Peyer's patch (tissue), 4 donors: ENCODE measurements around the gene ALX3. TPM values are rescaled to one million over a fixed set of nuclear protein-coding genes. Genes with fewer than 3 reads are reported as not detected.

Source experiments
- DNase-seq, 3 donors: peaks; one replicate each; pipeline ENCODE4 v3.0.0-alpha.2; 2017 to 2019
- H3K27ac ChIP-seq, 4 donors: fragments of 200-600 bp; sonication (generic); one replicate each; pipeline ENCODE4 v1.5.1; 2016 to 2019
- H3K27me3 ChIP-seq, 2 donors: fragments of 200-600 bp; sonication (generic); one replicate each; pipeline ENCODE4 v1.5.1; 2019
- H3K36me3 ChIP-seq, 3 donors: fragments of 200-600 bp; sonication (generic); one replicate each; pipeline ENCODE4 v1.5.1; 2016 to 2019
- H3K4me1 ChIP-seq, 4 donors: fragments of 200-600 bp; sonication (generic); one replicate each; pipeline ENCODE4 v1.5.1; 2016 to 2019
- H3K4me3 ChIP-seq, 4 donors: fragments of 200-600 bp; sonication (generic); 1 replicate in 3 of 4; 2 replicates in 1 of 4; pipeline ENCODE4 v1.5.1; 2016 to 2019; ENCODE audit warnings: mild to moderate bottlenecking in 1 of 4
- H3K9me3 ChIP-seq, 4 donors: fragments of 200-600 bp; sonication (generic); one replicate each; pipeline ENCODE4 v1.5.1; 2016 to 2019; ENCODE audit warnings: mild to moderate bottlenecking in 1 of 4
- CTCF ChIP-seq, 6 experiments: fragments of 450-650 bp in 4 of 6; fragments of 200-600 bp in 2 of 6; sonication (generic) in 1 of 6; IDR thresholded peaks; one replicate each; pipeline ENCODE4 v1.5.1; 2017 to 2019; ENCODE audit warnings: antibody characterized with exemption in 6 of 6, mild to moderate bottlenecking in 3 of 6, moderate library complexity in 1 of 6
- POLR2A ChIP-seq, 2 donors: fragments of 450-650 bp; IDR thresholded peaks; one replicate each; pipeline ENCODE4 v1.5.1; 2017; ENCODE audit warnings: antibody characterized with exemption in 2 of 2, mild to moderate bottlenecking in 2 of 2, moderate library complexity in 2 of 2
- total RNA-seq, 4 donors: library from RNA; depleted of rRNA; stranded (reverse); fragments of >200 nt; gene quantifications; one replicate each; pipeline ENCODE4 v1.1.0, GENCODE V29; 2016

Gene ALX3
- total RNA-seq, 4 donors from 2014 or later: not detected

DNA sequence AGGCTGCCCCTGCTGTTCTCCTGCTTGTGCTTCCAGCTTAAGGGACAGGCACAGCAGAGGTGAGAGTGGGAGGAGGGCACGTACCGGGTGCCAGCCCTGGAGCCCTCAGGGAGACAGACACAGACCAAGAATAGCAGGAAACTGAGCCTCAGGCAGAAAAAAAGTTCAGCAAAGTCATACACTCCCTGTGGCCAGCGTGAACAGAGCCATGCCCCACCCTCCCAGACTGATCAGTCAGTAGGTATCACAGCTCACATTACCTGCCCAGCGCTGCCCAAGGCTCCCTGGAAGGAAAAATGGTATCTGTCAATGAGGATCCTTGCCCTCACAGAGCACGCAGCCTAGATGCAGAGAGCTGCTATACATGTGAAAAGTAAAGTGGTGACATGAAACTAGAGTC is 43.1 kb upstream of the ALX3 start:
- Histone ChIP-seq H3K4me1 (no peaks in the 10 kb centered on the region), H3K4me3 (no peak overlapping the region), H3K9me3 (no peaks in the 10 kb centered on the region), H3K36me3 (no peaks in the 10 kb centered on the region), H3K27ac (no peak overlapping the region), H3K27me3 (no peaks in the 10 kb centered on the region)
- TF ChIP-seq POLR2A (IDR thresholded peaks at IDR 0.05) (no peak), CTCF (IDR thresholded peaks at IDR 0.05) (no peak)
- no peak for DNase-seq

GRCh38 chr1:110112656-110113055 is 42.2 kb upstream of the ALX3 start:
- TF ChIP-seq CTCF (IDR thresholded peaks at IDR 0.05) (no peak), POLR2A (IDR thresholded peaks at IDR 0.05) (no peak)
- Histone ChIP-seq H3K4me3 (no peak overlapping the region), H3K27me3 (no peaks in the 10 kb centered on the region), H3K4me1 (no peaks in the 10 kb centered on the region), H3K36me3 (no peaks in the 10 kb centered on the region), H3K9me3 (no peaks in the 10 kb centered on the region), H3K27ac (no peak overlapping the region)
- no peak for DNase-seq

GRCh38 chr1:110112143-110112542 is 41.7 kb upstream of the ALX3 start, which contains the start of gene UBL4B:
TSS of gene UBL4B (plus strand) at chr1:110112443. CDS start at chr1:110112535, 92 bp downstream.
- no peaks in the 10 kb centered on the region for H3K4me1 ChIP-seq
- no peaks in the 10 kb centered on the region for H3K9me3 ChIP-seq
- H3K27me3 ChIP-seq: no peaks in the 10 kb centered on the region
- TF ChIP-seq POLR2A (IDR thresholded peaks at IDR 0.05): no peak
- no peak for TF ChIP-seq CTCF (IDR thresholded peaks at IDR 0.05)
- no peak for DNase-seq
- H3K36me3 ChIP-seq: no peaks in the 10 kb centered on the region
- no peak within 1 kb of the TSS for H3K4me3 ChIP-seq
- H3K27ac ChIP-seq: no peak within 1 kb of the TSS

- Histone ChIP-seq H3K27me3 (no peaks in the 10 kb centered on the region), H3K4me1 (no peaks in the 10 kb centered on the region), H3K36me3 (no peaks in the 10 kb centered on the region), H3K4me3 (no peak overlapping the region), H3K9me3 (no peaks in the 10 kb centered on the region), H3K27ac (no peak overlapping the region)
- TF ChIP-seq CTCF (IDR thresholded peaks at IDR 0.05) (no peak), POLR2A (IDR thresholded peaks at IDR 0.05) (no peak)
- no peak for DNase-seq
Measured at GRCh38 chr1:110111081-110111480, 40.6 kb upstream of the ALX3 start.

GRCh38 chr1:110107867-110108469 is 37.5 kb upstream of the ALX3 start:
- H3K36me3 ChIP-seq: no peaks in the 10 kb centered on the region
- no peak for DNase-seq
- H3K4me1 ChIP-seq: no peaks in the 10 kb centered on the region
- TF ChIP-seq CTCF (IDR thresholded peaks at IDR 0.05) (no peak), POLR2A (IDR thresholded peaks at IDR 0.05) (no peak)
- no peak overlapping the region for H3K27ac ChIP-seq
- no peaks in the 10 kb centered on the region for H3K27me3 ChIP-seq
- H3K4me3 ChIP-seq: no peak overlapping the region
- H3K9me3 ChIP-seq: no peaks in the 10 kb centered on the region
